Right cardiac atrium (tissue), 5 donors: ENCODE measurements around the gene B3GNT7. TPM values are rescaled to one million over a fixed set of nuclear protein-coding genes. Genes with fewer than 3 reads are reported as not detected.
"Not testable (repeated sequence)": the region's sequence is repeated elsewhere in the genome, so short reads cannot be mapped to it uniquely, and the experiment has no call there.

Source experiments
- ATAC-seq, 2 donors: fragments of 200-7000 bp; cut with Tn5 transposase; one replicate each; pipeline versions ENCODE4 v1.8.0 to v1.9.1; 2020; ENCODE audit warnings: moderate library complexity in 2 of 2, mild to moderate bottlenecking in 1 of 2
- DNase-seq, 3 donors: peaks; one replicate each; pipeline ENCODE4 v3.0.0-alpha.2; 2020
- H3K27ac ChIP-seq: one replicate; pipeline ENCODE4 v1.5.1; 2013; ENCODE audit warnings: mild to moderate bottlenecking, low read length, control low read depth, moderate library complexity
- H3K27me3 ChIP-seq: one replicate; pipeline ENCODE4 v1.6.1; 2013; ENCODE audit not compliant: control insufficient read depth, insufficient read depth
- H3K4me1 ChIP-seq: one replicate; pipeline ENCODE4 v1.6.1; 2013; ENCODE audit warnings: low read length; ENCODE audit not compliant: control insufficient read depth, insufficient read depth
- H3K4me3 ChIP-seq: one replicate; pipeline ENCODE4 v1.5.1; 2013; ENCODE audit warnings: low read length, control low read depth
- H3K9me3 ChIP-seq: one replicate; pipeline ENCODE4 v1.6.1; 2013; ENCODE audit warnings: low read length; ENCODE audit not compliant: control insufficient read depth
- WGBS: extraction: QIAGEN DNeasy Blood & Tissue Kit; methylation state at CpG from one replicate; pipeline ENCODE4 v1.1.7; 2013; 5-methylcytosine and 5-hydroxymethylcytosine counted together
- intact Hi-C, 4 donors: fragments of 100-400 bp; cut with DNase I; formaldehyde crosslinking; loops; one replicate each; pipeline versions ENCODE4 v1.11.0 to v1.14.0; 2022 to 2023
- polyA plus RNA-seq: library from polyadenylated mRNA; stranded (reverse); fragments of 200-250 nt; gene quantifications from one replicate; pipeline ENCODE4 v1.2.3, GENCODE V29; 2013
- total RNA-seq, 4 donors: library from RNA; stranded (reverse); fragmentation: NEBNext Ultra II Directional; extraction: Animal tissue kit (Norgen Biotek cat#: 25700); gene quantifications; one replicate each; pipeline ENCODE4 v1.2.1, GENCODE V29; 2021
- donor health status: healthy with polysubstance abuse.
- donor health status: DM: no; HTN: yes; CAD: no.
- donor health status: DM: no; HTN: no; CAD: no.
- donor health status: DM: no; HTN: yes; CAD: no; lungs with severe emphysema.
- donor health status: DM: yes; HTN: yes; CAD: no.

Gene B3GNT7
- total and polyA plus RNA-seq, 5 donors = 2.5 to 7.3 (median 5.9) TPM

DNA sequence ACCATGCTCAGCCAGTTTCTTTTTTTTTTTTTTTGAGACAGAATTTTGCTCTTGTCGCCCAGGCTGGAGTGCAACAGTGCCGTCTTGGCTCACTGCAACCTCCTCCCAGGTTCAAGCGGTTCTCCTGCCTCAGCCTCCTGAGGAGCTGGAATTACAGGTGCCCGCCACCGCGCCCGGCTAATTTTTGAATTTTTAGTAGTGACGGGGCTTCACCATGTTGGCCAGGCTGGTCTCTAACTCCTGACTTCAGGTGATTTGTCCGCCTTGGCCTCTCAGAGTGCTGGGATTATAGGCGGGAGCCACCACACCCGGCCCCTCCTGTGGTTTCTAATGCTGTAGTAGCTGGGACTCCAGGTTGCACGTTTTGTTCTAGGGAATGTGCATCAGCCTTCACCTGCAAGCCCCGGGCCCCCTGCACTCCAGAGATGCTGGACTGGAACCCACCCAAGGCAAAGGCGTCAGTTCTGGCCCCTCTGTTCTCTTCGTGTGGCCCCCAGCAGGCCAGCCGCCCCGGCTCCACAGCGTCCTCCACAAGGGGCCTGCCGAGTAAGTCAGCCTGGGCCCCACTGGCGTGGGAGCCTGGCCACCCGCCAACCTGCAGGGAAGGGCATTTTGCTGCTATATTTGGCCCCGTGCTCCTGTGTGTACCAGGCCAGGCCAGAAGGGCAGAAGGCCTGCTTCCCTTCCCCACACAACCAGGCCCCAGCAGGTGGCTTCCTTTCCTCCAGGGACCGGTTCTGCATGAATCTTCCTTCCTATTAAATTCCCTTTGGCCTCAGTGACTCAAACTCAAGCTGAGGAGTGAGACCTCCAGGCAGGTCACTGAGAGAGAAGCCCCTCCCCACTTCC is 25.7 kb upstream of the B3GNT7 start:
- Histone ChIP-seq H3K27ac (no peak overlapping the region), H3K27me3 (no peaks in the 10 kb centered on the region), H3K9me3 (no peaks in the 10 kb centered on the region), H3K4me1 (no peaks in the 10 kb centered on the region), H3K4me3 (no peak overlapping the region)
- 69% methylated on average over 23 of the region's 23 CpGs for WGBS
- peak in 1 of 3 donors; percentile 34 for DNase-seq
- intact Hi-C loops = no loop called here
- peak; percentile 47 to 49 for ATAC-seq

DNA sequence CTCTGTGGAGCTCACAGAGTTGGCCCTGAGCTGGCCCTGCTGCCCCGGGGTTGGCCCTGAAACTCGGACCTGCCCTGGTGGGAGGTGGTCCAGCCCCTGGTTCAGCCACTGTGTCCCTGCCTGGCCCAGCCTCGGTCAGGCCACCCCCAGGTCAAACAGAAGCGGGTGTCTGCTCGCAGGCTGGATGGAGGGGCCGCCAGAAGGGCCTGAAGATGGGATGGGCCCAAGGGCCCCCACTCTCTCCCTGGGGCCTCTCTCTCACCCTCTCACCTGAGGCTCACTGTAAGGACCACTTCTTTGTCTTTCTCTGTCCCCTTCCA is 25.1 kb upstream of the B3GNT7 start:
- Histone ChIP-seq H3K27me3 (no peaks in the 10 kb centered on the region), H3K27ac (no peak overlapping the region), H3K4me1 (no peaks in the 10 kb centered on the region), H3K4me3 (no peak overlapping the region), H3K9me3 (no peaks in the 10 kb centered on the region)
- intact Hi-C loops = no loop called here
- ATAC-seq (peak in 1 of 2 donors; percentile 19), DNase-seq (no peak)
- WGBS = 88% methylated on average over 6 of the region's 6 CpGs

DNA sequence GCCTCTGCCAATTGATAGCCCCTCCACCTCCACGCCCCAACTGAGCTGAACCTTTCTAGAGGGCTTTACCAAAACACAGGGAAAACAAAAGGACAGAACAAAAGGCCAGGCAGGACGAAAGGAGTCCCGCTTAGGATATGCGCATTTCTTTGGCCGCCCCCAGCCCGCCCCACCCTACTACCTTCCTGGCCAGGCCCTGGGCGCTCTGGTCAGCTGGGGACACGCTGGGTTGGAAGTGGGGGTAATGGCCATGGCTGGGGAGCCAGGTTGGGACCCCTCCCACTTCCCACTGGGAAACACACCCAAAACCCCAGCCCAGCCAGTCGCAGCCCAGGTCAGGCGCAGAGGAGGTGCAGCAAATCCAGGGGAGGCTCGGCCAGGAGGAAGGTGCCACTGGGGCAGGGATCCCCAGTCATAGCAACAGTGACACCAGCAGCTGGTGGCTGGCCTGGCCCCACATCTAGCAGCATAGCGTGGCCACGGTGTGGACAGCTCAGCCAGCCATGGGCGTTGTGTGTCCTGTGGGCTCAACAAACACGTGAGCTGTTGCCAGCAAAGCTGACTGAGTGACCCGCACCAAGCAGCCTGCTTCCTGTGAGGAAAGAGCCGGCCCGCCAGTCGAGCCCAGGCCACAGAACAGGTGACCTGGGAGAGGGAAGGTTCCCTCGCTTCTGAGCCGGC is 24.6 kb upstream of the B3GNT7 start:
- Histone ChIP-seq H3K9me3 (no peaks in the 10 kb centered on the region), H3K4me1 (no peaks in the 10 kb centered on the region), H3K27me3 (no peaks in the 10 kb centered on the region), H3K4me3 (no peak overlapping the region), H3K27ac (no peak overlapping the region)
- ATAC-seq (peak; percentile 24 to 41), DNase-seq (peak in 1 of 3 donors; percentile 39)
- intact Hi-C loops = no loop called here
- WGBS = 75% methylated on average over 21 of the region's 21 CpGs

DNA sequence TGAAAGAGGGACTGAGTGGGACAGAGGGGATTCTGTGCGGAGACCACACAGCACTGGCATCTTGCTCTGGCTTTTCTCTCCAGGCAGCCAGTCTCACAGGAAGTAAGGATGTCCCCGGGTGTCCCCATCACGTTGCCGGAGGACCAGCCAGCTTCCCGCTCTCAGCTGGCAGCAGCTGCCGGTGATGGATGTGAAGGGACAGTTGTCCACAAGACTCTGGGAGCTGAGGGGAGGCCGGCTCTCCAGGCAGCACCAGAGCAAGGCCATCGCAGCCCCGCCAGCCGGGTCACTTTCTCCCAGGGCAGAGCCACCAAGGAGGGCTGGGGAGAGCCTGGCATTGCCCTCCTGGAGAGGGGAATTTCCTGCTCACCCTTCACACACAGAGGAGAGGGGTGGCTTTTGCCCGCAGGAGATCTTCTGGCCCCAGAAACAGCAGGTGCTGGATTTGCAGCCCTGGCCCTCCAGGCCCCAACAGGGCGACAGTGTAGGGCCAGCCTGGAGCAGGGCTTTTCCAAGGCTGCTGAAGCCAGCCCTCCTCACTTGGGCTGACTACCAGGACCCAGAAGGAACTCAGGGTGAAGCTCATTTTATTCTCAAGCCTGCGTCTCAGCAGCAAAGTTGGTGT is 24.0 kb upstream of the B3GNT7 start:
- intact Hi-C loops = no loop called here
- Histone ChIP-seq H3K4me1 (no peaks in the 10 kb centered on the region), H3K9me3 (no peaks in the 10 kb centered on the region), H3K27ac (no peak overlapping the region), H3K27me3 (no peaks in the 10 kb centered on the region), H3K4me3 (no peak overlapping the region)
- ATAC-seq (peak; percentile 18 to 38), DNase-seq (peak in 1 of 3 donors; percentile 57)
- WGBS = 71% methylated on average over 13 of the region's 13 CpGs

DNA sequence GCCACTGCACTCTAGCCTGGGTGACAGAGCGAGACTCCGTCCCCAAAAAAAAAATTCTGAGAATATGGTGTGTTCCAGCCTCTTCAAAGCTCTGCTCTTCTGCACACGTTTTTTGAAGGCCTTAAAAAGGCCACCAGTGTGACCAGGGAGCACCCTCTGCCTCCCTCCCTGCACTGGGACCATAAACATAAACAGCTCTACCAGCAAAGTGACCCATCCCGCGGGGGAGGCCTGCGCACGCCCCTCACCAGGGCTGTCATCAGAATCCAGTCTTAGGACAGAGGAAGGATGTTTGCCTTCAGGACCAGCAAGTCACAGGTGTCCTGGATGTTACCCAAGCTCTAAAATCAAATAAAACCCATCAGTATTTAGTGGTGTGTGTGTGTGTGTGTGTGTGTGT is 23.2 kb upstream of the B3GNT7 start:
- DNase-seq (peak in 1 of 3 donors; percentile 18), ATAC-seq (no peak)
- intact Hi-C loops = no loop called here
- Histone ChIP-seq H3K27ac (no peak overlapping the region), H3K9me3 (no peaks in the 10 kb centered on the region), H3K4me1 (no peaks in the 10 kb centered on the region), H3K4me3 (no peak overlapping the region), H3K27me3 (no peaks in the 10 kb centered on the region)
- 90% methylated on average over 7 of the region's 7 CpGs for WGBS

DNA sequence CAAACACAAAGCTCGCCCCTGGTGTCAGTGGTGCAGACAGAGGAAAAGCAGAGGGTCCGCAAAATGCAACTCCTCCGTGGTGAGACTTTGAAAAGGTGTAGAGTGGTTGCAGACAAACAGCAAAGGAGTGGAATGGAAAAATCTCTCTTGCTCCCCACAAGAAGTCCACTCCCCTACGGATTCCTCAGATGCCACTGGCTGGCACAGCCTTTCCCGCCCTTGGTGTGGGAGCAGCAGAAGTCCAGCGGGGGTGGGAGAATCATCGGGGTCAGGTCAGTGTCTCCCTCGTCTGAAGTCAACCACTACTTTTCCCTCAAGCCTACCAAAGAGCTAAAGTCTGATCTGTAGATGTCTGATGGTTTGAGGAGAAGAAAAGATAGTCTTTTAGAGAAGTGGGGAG is 22.3 kb upstream of the B3GNT7 start:
- no peak for ATAC-seq
- Histone ChIP-seq H3K4me1 (no peaks in the 10 kb centered on the region), H3K27ac (no peak overlapping the region), H3K4me3 (no peak overlapping the region), H3K27me3 (no peaks in the 10 kb centered on the region), H3K9me3 (no peaks in the 10 kb centered on the region)
- intact Hi-C loops = no loop called here
- WGBS = 69% methylated on average over 8 of the region's 8 CpGs
- DNase-seq = no peak

DNA sequence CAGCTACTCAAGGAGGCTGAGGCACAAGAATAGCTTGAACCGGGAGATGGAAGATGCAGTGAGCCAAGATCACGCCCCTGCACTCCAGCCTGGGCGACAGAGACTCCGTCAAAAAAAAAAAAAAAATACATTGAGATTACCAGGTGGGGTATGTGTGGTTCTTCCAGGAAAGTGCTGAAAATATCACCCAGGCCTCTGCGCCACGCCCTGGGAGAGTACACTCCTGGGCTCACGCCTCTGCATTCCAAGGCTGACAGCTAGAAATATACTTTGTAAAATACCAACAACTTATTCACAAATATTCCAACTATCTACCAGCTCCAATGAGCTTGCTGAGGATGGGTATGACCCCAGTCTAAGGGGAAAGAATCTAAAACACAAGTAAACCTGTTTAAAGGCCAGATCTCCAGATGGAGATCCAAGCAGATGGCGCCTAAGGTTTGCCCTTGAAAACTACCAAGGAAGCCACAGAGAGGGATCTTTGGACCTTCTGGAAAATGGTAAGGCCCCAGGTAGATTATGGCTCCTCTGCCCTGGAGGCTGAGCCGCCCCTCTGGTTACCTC is 21.6 kb upstream of the B3GNT7 start:
- Histone ChIP-seq H3K27ac (no peak overlapping the region), H3K4me1 (no peaks in the 10 kb centered on the region), H3K9me3 (no peaks in the 10 kb centered on the region), H3K4me3 (no peak overlapping the region), H3K27me3 (no peaks in the 10 kb centered on the region)
- DNase-seq (peak in 1 of 3 donors; percentile 14), ATAC-seq (no peak)
- intact Hi-C loops = no loop called here
- 82% methylated on average over 9 of the region's 9 CpGs for WGBS

DNA sequence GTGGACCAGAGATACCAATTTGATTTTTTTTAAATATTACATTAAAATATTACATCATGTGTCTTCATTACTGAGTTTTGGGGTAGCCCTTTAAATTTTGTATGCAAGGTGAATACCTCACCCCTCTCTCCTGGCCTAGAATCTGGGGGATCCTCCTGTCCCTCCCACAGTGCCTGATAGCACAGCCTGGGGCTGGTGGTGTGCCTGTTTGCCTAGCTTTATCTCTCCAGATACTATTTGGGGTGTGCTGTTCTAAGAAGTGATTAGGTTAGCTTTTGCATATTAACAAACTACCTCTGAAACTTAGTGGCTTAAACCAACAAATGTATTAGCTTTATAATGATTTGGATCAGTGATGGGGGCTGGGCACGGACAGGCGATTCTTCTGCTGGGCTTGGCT is 20.7 kb upstream of the B3GNT7 start:
- Histone ChIP-seq H3K27ac (no peak overlapping the region), H3K9me3 (no peaks in the 10 kb centered on the region), H3K27me3 (no peaks in the 10 kb centered on the region), H3K4me1 (no peaks in the 10 kb centered on the region), H3K4me3 (no peak overlapping the region)
- WGBS = 92% methylated on average over 2 of the region's 2 CpGs
- DNase-seq (no peak), ATAC-seq (no peak)
- intact Hi-C loops = no loop called here

DNA sequence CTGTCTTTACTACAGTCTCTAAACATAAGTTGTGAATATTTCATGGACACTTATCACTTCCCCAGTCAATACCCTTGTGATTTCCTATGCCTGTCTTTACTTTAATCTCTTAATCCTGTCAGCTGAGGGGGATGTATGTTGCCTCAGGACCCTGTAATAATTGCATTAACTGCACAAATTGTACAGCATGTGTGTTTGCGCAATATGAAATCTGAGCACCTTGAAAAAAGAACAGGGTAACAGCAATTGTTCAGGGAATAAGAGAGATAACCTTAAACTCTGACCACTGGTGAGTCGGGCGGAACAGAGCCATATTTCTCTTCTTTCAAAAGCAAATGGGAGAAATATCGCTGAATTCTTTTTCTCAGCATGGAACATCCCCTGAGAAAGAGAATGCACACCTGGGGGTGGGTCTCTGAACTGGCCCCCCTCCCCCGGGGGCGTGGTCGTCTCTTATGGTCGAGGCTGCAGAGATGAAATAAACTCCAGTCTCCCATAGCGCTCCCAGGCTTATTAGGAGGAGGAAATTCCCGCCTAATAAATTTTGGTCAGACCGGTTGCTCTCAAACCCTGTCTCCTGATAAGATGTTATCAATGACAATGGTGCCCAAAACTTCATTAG is 19.4 kb upstream of the B3GNT7 start:
- intact Hi-C loops, H3K27ac ChIP-seq, DNase-seq, ATAC-seq, H3K27me3 ChIP-seq, H3K4me1 ChIP-seq, H3K4me3 ChIP-seq, H3K9me3 ChIP-seq: not testable (repeated sequence)
- WGBS = 50% methylated on average over 11 of the region's 11 CpGs

DNA sequence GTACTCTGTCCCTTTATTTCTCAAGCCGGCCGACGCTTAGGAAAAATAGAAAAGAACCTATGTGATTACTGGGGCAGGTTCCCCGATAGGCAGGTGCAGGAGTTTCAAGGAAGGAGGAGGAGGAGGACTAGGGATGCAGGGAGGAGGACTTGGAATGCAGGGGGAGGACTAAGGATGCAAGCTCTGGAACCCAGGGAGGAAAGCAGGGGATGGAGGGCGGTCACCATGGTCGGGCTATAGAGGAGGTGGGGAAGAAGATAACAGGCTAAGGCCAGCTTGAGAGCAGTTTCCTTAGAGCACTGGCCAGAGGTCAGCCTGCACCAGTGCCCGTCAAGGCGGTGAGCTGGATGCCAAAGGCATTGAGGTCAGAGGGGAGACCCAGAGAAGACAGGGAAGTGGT is 18.7 kb upstream of the B3GNT7 start:
- Histone ChIP-seq H3K4me1 (no peaks in the 10 kb centered on the region), H3K27me3 (no peaks in the 10 kb centered on the region), H3K27ac (no peak overlapping the region), H3K9me3 (no peaks in the 10 kb centered on the region), H3K4me3 (no peak overlapping the region)
- no peak for DNase-seq
- intact Hi-C loops = no loop called here
- ATAC-seq = no peak
- 63% methylated on average over 8 of the region's 8 CpGs for WGBS
